Ectodermal cell (in vitro differentiated cells): ENCODE results near the gene LRP4.

Experiments used
- H3K27ac ChIP-seq: 2 replicates; pipeline ENCODE4 v1.7.0; 2013; ENCODE audit warnings: mild to moderate bottlenecking, low read depth, low read length; ENCODE audit not compliant: insufficient read depth, poor library complexity, severe bottlenecking
- H3K27me3 ChIP-seq: 2 replicates; pipeline ENCODE4 v1.7.0; 2013; ENCODE audit warnings: mild to moderate bottlenecking, low read length; ENCODE audit not compliant: insufficient read depth, control insufficient read depth, poor library complexity, severe bottlenecking
- H3K36me3 ChIP-seq: one replicate; pipeline ENCODE4 v1.7.0; 2013; ENCODE audit warnings: low read length; ENCODE audit not compliant: control insufficient read depth, insufficient read depth
- H3K4me1 ChIP-seq: one replicate; pipeline ENCODE4 v1.7.0; 2013; ENCODE audit warnings: low read length; ENCODE audit not compliant: control insufficient read depth, insufficient read depth
- H3K4me3 ChIP-seq: 2 replicates; pipeline ENCODE4 v1.7.0; 2013; ENCODE audit warnings: low read depth, low read length, control low read depth; ENCODE audit not compliant: insufficient read depth
- H3K9me3 ChIP-seq: 2 replicates; pipeline ENCODE4 v1.7.0; 2013; ENCODE audit warnings: mild to moderate bottlenecking, low read length, moderate library complexity; ENCODE audit not compliant: control insufficient read depth
- WGBS, 2 experiments: methylation state at CpG; one replicate each; pipeline ENCODE4 v1.1.7; 2013; ENCODE audit warnings: missing lambda C conversion rate in 2 of 2; 5-methylcytosine and 5-hydroxymethylcytosine counted together

Gene LRP4

GRCh38 chr11:46836870-46837269 is 81.5 kb downstream of the LRP4 start:
- Histone ChIP-seq H3K27me3 (no peaks in the 10 kb centered on the region), H3K9me3 (no peaks in the 10 kb centered on the region), H3K36me3 (no peaks in the 10 kb centered on the region), H3K4me3 (no peak overlapping the region), H3K4me1 (no peaks in the 10 kb centered on the region), H3K27ac (no peak overlapping the region)

GRCh38 chr11:46836431-46836830 is 81.9 kb downstream of the LRP4 start:
- no peaks in the 10 kb centered on the region for H3K36me3 ChIP-seq
- 90% methylated on average over 1 of the region's 1 CpG for WGBS, 2 experiments
- H3K9me3 ChIP-seq: no peaks in the 10 kb centered on the region
- H3K27ac ChIP-seq: no peak overlapping the region
- H3K27me3 ChIP-seq: no peaks in the 10 kb centered on the region
- H3K4me3 ChIP-seq: no peak overlapping the region
- no peaks in the 10 kb centered on the region for H3K4me1 ChIP-seq

GRCh38 chr11:46835897-46836296 is 82.5 kb downstream of the LRP4 start:
- 84% methylated on average over 3 of the region's 3 CpGs for WGBS, 2 experiments
- no peaks in the 10 kb centered on the region for H3K9me3 ChIP-seq
- H3K27me3 ChIP-seq: no peaks in the 10 kb centered on the region
- H3K4me1 ChIP-seq: no peaks in the 10 kb centered on the region
- no peak overlapping the region for H3K27ac ChIP-seq
- H3K36me3 ChIP-seq: no peaks in the 10 kb centered on the region
- H3K4me3 ChIP-seq: no peak overlapping the region

GRCh38 chr11:46834821-46835220 is 83.5 kb downstream of the LRP4 start:
- Histone ChIP-seq H3K4me1 (no peaks in the 10 kb centered on the region), H3K9me3 (no peaks in the 10 kb centered on the region), H3K27ac (no peak overlapping the region), H3K27me3 (no peaks in the 10 kb centered on the region), H3K36me3 (no peaks in the 10 kb centered on the region), H3K4me3 (no peak overlapping the region)
- 88 to 94% methylated on average over 4 of the region's 4 CpGs for WGBS, 2 experiments

GRCh38 chr11:46832511-46833214 is 85.7 kb downstream of the LRP4 start:
- H3K36me3 ChIP-seq: no peaks in the 10 kb centered on the region
- WGBS, 2 experiments: 95 to 98% methylated on average over 5 of the region's 5 CpGs
- no peak overlapping the region for H3K4me3 ChIP-seq
- H3K9me3 ChIP-seq: no peaks in the 10 kb centered on the region
- H3K27me3 ChIP-seq: no peaks in the 10 kb centered on the region
- H3K4me1 ChIP-seq: no peaks in the 10 kb centered on the region
- H3K27ac ChIP-seq: no peak overlapping the region

GRCh38 chr11:46827995-46828394 is 90.4 kb downstream of the LRP4 start:
- 79 to 80% methylated on average over 1 of the region's 1 CpG for WGBS, 2 experiments
- Histone ChIP-seq H3K27me3 (no peaks in the 10 kb centered on the region), H3K27ac (no peak overlapping the region), H3K36me3 (no peaks in the 10 kb centered on the region), H3K4me1 (peaks cover 6% of the 10 kb centered on the region), H3K9me3 (no peaks in the 10 kb centered on the region), H3K4me3 (no peak overlapping the region)

GRCh38 chr11:46826310-46827044 is 91.9 kb downstream of the LRP4 start:
- 7 to 8% methylated on average over 32 of the region's 32 CpGs for WGBS, 2 experiments
- Histone ChIP-seq H3K27ac (peak overlapping the region; percentile 22), H3K9me3 (no peaks in the 10 kb centered on the region), H3K36me3 (no peaks in the 10 kb centered on the region), H3K27me3 (no peaks in the 10 kb centered on the region), H3K4me3 (peak overlapping the region; percentile 46), H3K4me1 (peaks cover 6% of the 10 kb centered on the region)

- peaks cover 23% of the 10 kb centered on the region for H3K36me3 ChIP-seq
- 92 to 96% methylated on average over 3 of the region's 3 CpGs for WGBS, 2 experiments
Measured at GRCh38 chr11:46808799-46809431, 109.4 kb downstream of the LRP4 start.

More at GRCh38 chr11:46808799-46809431, 109.4 kb downstream of the LRP4 start:
- Histone ChIP-seq H3K27ac (no peak overlapping the region), H3K4me3 (no peak overlapping the region), H3K4me1 (no peaks in the 10 kb centered on the region), H3K9me3 (no peaks in the 10 kb centered on the region), H3K27me3 (no peaks in the 10 kb centered on the region)
